ENCODE data around the gene GCFC2.

DNA sequence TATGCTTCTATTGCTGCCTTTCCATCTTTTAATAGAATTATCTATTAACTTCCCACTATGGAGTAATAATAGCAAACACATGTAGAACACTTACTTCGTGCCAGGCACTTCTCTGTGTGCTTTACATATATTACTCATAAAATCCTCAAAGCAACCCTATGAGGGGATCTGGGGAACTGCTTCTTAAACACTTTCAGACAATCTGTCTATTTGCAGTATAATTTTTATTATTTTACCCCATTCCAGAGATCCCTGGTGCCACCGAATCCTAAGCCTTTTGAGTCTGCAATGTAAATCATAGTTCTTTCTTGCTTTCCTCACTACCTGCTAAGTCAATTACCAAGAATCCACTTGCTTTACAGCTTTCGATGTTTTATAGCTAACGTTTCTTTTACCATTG lies 25.6 kb upstream of the GCFC2 start:
- TF ChIP-seq, protein P1, sequence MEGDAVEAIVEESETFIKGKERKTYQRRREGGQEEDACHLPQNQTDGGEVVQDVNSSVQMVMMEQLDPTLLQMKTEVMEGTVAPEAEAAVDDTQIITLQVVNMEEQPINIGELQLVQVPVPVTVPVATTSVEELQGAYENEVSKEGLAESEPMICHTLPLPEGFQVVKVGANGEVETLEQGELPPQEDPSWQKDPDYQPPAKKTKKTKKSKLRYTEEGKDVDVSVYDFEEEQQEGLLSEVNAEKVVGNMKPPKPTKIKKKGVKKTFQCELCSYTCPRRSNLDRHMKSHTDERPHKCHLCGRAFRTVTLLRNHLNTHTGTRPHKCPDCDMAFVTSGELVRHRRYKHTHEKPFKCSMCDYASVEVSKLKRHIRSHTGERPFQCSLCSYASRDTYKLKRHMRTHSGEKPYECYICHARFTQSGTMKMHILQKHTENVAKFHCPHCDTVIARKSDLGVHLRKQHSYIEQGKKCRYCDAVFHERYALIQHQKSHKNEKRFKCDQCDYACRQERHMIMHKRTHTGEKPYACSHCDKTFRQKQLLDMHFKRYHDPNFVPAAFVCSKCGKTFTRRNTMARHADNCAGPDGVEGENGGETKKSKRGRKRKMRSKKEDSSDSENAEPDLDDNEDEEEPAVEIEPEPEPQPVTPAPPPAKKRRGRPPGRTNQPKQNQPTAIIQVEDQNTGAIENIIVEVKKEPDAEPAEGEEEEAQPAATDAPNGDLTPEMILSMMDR (IDR thresholded peaks at IDR 0.05 in 2 of 3, conservative IDR thresholded peaks at IDR 0.05 in 1 of 3; ENCODE audit: borderline replicate concordance in 1 of 3, insufficient read depth in 1 of 3, low read depth in 2 of 3, low read length in 2 of 3) = no peak
- no peak for TF ChIP-seq POLR2A (IDR thresholded peaks at IDR 0.05; ENCODE audit: borderline replicate concordance, extremely low read depth, insufficient read depth, insufficient read length)
- TF ChIP-seq EZH2 (IDR thresholded peaks at IDR 0.05) = no peak
- no peak for TF ChIP-seq EZH2phosphoT487 (IDR thresholded peaks at IDR 0.05; ENCODE audit: borderline replicate concordance)
- TF ChIP-seq MAX (IDR thresholded peaks at IDR 0.05) = no peak
- TF ChIP-seq POLR2AphosphoS5 (IDR thresholded peaks at IDR 0.05; ENCODE audit: low read depth, low read length) = no peak
- no peak for TF ChIP-seq SRF (IDR thresholded peaks at IDR 0.05; ENCODE audit: low read depth)
- TF ChIP-seq ZNF274 (IDR thresholded peaks at IDR 0.05; ENCODE audit: low read depth, low read length) = no peak
- no peak for TF ChIP-seq TCF7L2 (IDR thresholded peaks at IDR 0.05; ENCODE audit: borderline replicate concordance, extremely low read depth, insufficient read depth, insufficient read length)
- TF ChIP-seq ELF1 (IDR thresholded peaks at IDR 0.05; ENCODE audit: borderline replicate concordance, low read depth) = no peak
- TF ChIP-seq SP1 (IDR thresholded peaks at IDR 0.05; ENCODE audit: low read depth) = no peak
- TF ChIP-seq JUND (IDR thresholded peaks at IDR 0.05) = no peak
- TF ChIP-seq, protein P2, sequence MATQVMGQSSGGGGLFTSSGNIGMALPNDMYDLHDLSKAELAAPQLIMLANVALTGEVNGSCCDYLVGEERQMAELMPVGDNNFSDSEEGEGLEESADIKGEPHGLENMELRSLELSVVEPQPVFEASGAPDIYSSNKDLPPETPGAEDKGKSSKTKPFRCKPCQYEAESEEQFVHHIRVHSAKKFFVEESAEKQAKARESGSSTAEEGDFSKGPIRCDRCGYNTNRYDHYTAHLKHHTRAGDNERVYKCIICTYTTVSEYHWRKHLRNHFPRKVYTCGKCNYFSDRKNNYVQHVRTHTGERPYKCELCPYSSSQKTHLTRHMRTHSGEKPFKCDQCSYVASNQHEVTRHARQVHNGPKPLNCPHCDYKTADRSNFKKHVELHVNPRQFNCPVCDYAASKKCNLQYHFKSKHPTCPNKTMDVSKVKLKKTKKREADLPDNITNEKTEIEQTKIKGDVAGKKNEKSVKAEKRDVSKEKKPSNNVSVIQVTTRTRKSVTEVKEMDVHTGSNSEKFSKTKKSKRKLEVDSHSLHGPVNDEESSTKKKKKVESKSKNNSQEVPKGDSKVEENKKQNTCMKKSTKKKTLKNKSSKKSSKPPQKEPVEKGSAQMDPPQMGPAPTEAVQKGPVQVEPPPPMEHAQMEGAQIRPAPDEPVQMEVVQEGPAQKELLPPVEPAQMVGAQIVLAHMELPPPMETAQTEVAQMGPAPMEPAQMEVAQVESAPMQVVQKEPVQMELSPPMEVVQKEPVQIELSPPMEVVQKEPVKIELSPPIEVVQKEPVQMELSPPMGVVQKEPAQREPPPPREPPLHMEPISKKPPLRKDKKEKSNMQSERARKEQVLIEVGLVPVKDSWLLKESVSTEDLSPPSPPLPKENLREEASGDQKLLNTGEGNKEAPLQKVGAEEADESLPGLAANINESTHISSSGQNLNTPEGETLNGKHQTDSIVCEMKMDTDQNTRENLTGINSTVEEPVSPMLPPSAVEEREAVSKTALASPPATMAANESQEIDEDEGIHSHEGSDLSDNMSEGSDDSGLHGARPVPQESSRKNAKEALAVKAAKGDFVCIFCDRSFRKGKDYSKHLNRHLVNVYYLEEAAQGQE (IDR thresholded peaks at IDR 0.05; ENCODE audit: low read depth) = no peak

All from HCT116 (cell line).